Hepatocyte (in vitro differentiated cells): ENCODE measurements around the gene HOATZ. TPM values are rescaled to one million over a fixed set of nuclear protein-coding genes. Genes with fewer than 3 reads are reported as not detected.
A peak's percentile ranks its signal among the peaks of the same experiment; 100 is the strongest.

ENCODE experiments used
- DNase-seq: peaks from one replicate; pipeline ENCODE4 v3.0.0-alpha.2; 2016; ENCODE audit warnings: low spot score
- H2AFZ ChIP-seq: fragments of 200-600 bp; sonication (generic); 2 replicates; pipeline ENCODE4 v1.6.0; 2016; ENCODE audit warnings: antibody characterized with exemption, mild to moderate bottlenecking
- H3K27ac ChIP-seq: fragments of 200-600 bp; sonication (generic); 2 replicates; pipeline ENCODE4 v1.5.1; 2016; ENCODE audit warnings: mild to moderate bottlenecking
- H3K27me3 ChIP-seq: fragments of 200-600 bp; sonication (generic); 2 replicates; pipeline ENCODE4 v1.6.1; 2016
- H3K36me3 ChIP-seq: fragments of 200-600 bp; sonication (generic); replicated peaks from 2 replicates; pipeline ENCODE4 v1.5.1; 2016; ENCODE audit warnings: low read depth; ENCODE audit not compliant: insufficient read depth
- H3K4me1 ChIP-seq: fragments of 200-600 bp; sonication (generic); 2 replicates; pipeline ENCODE4 v1.5.1; 2016; ENCODE audit warnings: mild to moderate bottlenecking, moderate library complexity; ENCODE audit not compliant: insufficient read depth
- H3K4me2 ChIP-seq: fragments of 200-600 bp; sonication (generic); 2 replicates; pipeline ENCODE4 v1.6.0; 2016
- H3K4me3 ChIP-seq: fragments of 200-600 bp; sonication (generic); 2 replicates; pipeline ENCODE4 v1.5.1; 2016; ENCODE audit warnings: mild to moderate bottlenecking
- H3K79me2 ChIP-seq: fragments of 200-600 bp; sonication (generic); 2 replicates; pipeline ENCODE4 v1.6.0; 2017; ENCODE audit warnings: mild to moderate bottlenecking
- H3K9me2 ChIP-seq: fragments of 200-600 bp; sonication (generic); replicated peaks from 2 replicates; pipeline ENCODE4 v1.6.0; 2017; ENCODE audit warnings: mild to moderate bottlenecking; ENCODE audit not compliant: insufficient read depth
- H3K9me3 ChIP-seq: fragments of 200-600 bp; sonication (generic); 2 replicates; pipeline ENCODE4 v1.5.1; 2016; ENCODE audit warnings: low read depth, mild to moderate bottlenecking
- H4K20me1 ChIP-seq: fragments of 200-600 bp; sonication (generic); 2 replicates; pipeline ENCODE4 v1.6.0; 2016; ENCODE audit warnings: mild to moderate bottlenecking; ENCODE audit not compliant: insufficient read depth, poor library complexity, severe bottlenecking
- EZH2 ChIP-seq: fragments of 200-600 bp; sonication (generic); IDR thresholded peaks from 2 replicates; pipeline ENCODE4 v1.6.1; 2016; ENCODE audit warnings: antibody characterized with exemption, mild to moderate bottlenecking, borderline replicate concordance
- EZH2phosphoT487 ChIP-seq: fragments of 200-600 bp; sonication (generic); IDR thresholded peaks from one replicate; pipeline ENCODE4 v1.6.1; 2018; ENCODE audit warnings: antibody characterized with exemption, mild to moderate bottlenecking, low read depth, moderate library complexity; ENCODE audit not compliant: unreplicated experiment, severe bottlenecking
- WGBS: methylation state at CpG from one replicate; pipeline ENCODE4 v1.1.6; 2016; ENCODE audit warnings: low lambda C conversion rate; ENCODE audit errors: missing lambda C conversion rate; 5-methylcytosine and 5-hydroxymethylcytosine counted together
- polyA plus RNA-seq: library from polyadenylated mRNA; unstranded; fragments of >200 nt; fragmentation: Nextera tagmentation; extraction: Ambion mirVana; gene quantifications from 2 replicates; pipeline ENCODE4 v1.2.1, GENCODE V29; 2016
- total RNA-seq: library from RNA; depleted of rRNA; stranded (reverse); fragments of >200 nt; gene quantifications from 2 replicates; pipeline ENCODE4 v1.2.3, GENCODE V29; 2014
- TF ChIP-seq, protein P1 (sequence below): fragments of 200-600 bp; sonication (generic); IDR thresholded peaks from 2 replicates; pipeline ENCODE4 v1.5.1; 2016; ENCODE audit warnings: antibody characterized with exemption, mild to moderate bottlenecking; ENCODE audit not compliant: poor library complexity

HOATZ gene
- total and polyA plus RNA-seq, 2 experiments from 2014 or later = not detected

DNA sequence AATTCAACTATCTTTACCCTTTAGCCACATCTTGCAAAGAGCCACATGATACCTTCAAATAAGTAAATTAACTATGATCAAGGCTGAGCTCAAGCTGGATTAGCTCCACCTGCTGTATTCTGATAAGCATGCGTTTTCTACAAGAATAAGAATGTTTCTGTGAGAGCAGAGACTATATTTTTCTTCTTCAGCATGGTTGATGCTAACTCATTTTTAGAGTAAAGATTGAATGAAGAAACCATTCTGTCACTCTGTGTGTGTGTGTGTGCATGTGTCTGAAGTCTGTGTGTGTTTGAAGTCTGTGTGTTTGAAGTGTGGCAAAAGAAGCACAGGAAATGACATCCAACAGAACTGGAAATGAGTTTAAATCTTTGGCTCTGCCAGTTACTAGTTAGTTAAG lies 14.0 kb downstream of the HOATZ start:
- no peak overlapping the region for H3K27ac ChIP-seq
- H3K4me1 ChIP-seq = no peaks in the 10 kb centered on the region
- H3K4me2 ChIP-seq = no peak overlapping the region
- DNase-seq = no peak
- no peaks in the 10 kb centered on the region for H3K9me3 ChIP-seq
- H4K20me1 ChIP-seq = no peaks in the 10 kb centered on the region
- no peak overlapping the region for H3K4me3 ChIP-seq
- no peak overlapping the region for H2AFZ ChIP-seq
- H3K79me2 ChIP-seq = no peaks in the 10 kb centered on the region
- 26% methylated on average over 1 of the region's 1 CpG for WGBS
- TF ChIP-seq EZH2 = no peak
- TF ChIP-seq EZH2phosphoT487 = no peak
- TF ChIP-seq, protein P1, sequence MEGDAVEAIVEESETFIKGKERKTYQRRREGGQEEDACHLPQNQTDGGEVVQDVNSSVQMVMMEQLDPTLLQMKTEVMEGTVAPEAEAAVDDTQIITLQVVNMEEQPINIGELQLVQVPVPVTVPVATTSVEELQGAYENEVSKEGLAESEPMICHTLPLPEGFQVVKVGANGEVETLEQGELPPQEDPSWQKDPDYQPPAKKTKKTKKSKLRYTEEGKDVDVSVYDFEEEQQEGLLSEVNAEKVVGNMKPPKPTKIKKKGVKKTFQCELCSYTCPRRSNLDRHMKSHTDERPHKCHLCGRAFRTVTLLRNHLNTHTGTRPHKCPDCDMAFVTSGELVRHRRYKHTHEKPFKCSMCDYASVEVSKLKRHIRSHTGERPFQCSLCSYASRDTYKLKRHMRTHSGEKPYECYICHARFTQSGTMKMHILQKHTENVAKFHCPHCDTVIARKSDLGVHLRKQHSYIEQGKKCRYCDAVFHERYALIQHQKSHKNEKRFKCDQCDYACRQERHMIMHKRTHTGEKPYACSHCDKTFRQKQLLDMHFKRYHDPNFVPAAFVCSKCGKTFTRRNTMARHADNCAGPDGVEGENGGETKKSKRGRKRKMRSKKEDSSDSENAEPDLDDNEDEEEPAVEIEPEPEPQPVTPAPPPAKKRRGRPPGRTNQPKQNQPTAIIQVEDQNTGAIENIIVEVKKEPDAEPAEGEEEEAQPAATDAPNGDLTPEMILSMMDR = no peak
- no peaks in the 10 kb centered on the region for H3K36me3 ChIP-seq
- H3K9me2 ChIP-seq = no peaks in the 10 kb centered on the region
- no peaks in the 10 kb centered on the region for H3K27me3 ChIP-seq

- H3K9me2 ChIP-seq = no peaks in the 10 kb centered on the region
Measured at GRCh38 chr11:111530091-111530490, 15.5 kb downstream of the HOATZ start.

DNA sequence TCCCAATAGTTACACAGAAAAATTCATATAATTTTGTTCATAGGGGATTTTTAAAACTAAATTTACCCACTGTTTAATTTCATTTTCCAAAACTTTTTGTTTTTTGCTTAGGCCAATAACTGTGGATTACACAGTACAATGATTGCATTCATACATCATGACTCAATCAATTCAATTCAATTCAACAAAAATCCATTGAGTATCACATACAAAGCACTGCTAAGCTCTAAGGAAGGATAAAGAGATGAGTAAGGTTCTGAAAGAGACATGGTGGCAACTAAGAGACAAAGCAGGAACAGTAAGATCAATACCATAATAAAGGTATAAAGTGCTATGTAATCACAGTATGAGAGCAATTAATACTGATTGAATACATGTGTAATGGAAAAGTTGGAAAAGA lies 16.6 kb downstream of the HOATZ start:
- no peaks in the 10 kb centered on the region for H3K27me3 ChIP-seq
- no peaks in the 10 kb centered on the region for H4K20me1 ChIP-seq
- H3K36me3 ChIP-seq = no peaks in the 10 kb centered on the region
- no peak overlapping the region for H3K4me2 ChIP-seq
- no peak overlapping the region for H2AFZ ChIP-seq
- H3K4me3 ChIP-seq = no peak overlapping the region
- no peaks in the 10 kb centered on the region for H3K4me1 ChIP-seq
- H3K27ac ChIP-seq = no peak overlapping the region
- H3K9me3 ChIP-seq = no peaks in the 10 kb centered on the region
- no peaks in the 10 kb centered on the region for H3K9me2 ChIP-seq
- H3K79me2 ChIP-seq = no peaks in the 10 kb centered on the region
- TF ChIP-seq, protein P1 = no peak
- TF ChIP-seq EZH2 = no peak
- no peak for DNase-seq

More at GRCh38 chr11:111530091-111530490, 15.5 kb downstream of the HOATZ start:
- no peaks in the 10 kb centered on the region for H4K20me1 ChIP-seq
- TF ChIP-seq, protein P1 = no peak
- no peak for DNase-seq
- 55% methylated on average over 3 of the region's 3 CpGs for WGBS
- H3K4me1 ChIP-seq = no peaks in the 10 kb centered on the region
- no peaks in the 10 kb centered on the region for H3K79me2 ChIP-seq
- no peaks in the 10 kb centered on the region for H3K9me3 ChIP-seq
- no peaks in the 10 kb centered on the region for H3K36me3 ChIP-seq
- H2AFZ ChIP-seq = no peak overlapping the region
- no peak overlapping the region for H3K4me3 ChIP-seq
- H3K27ac ChIP-seq = no peak overlapping the region
- H3K27me3 ChIP-seq = no peaks in the 10 kb centered on the region
- no peak overlapping the region for H3K4me2 ChIP-seq

GRCh38 chr11:111531687-111532364 lies 17.2 kb downstream of the HOATZ start:
- TF ChIP-seq, protein P1 = no peak
- TF ChIP-seq EZH2 (no peak), EZH2phosphoT487 (no peak)
- no peaks in the 10 kb centered on the region for H3K4me1 ChIP-seq
- no peaks in the 10 kb centered on the region for H3K9me2 ChIP-seq
- no peaks in the 10 kb centered on the region for H3K27me3 ChIP-seq
- no peak overlapping the region for H2AFZ ChIP-seq
- H3K79me2 ChIP-seq = no peaks in the 10 kb centered on the region
- no peak overlapping the region for H3K4me3 ChIP-seq
- WGBS = 72% methylated on average over 9 of the region's 9 CpGs
- no peaks in the 10 kb centered on the region for H3K9me3 ChIP-seq
- H3K36me3 ChIP-seq = no peaks in the 10 kb centered on the region
- H3K4me2 ChIP-seq = no peak overlapping the region
- H3K27ac ChIP-seq = peak overlapping the region; percentile 36
- peak; percentile 80 for DNase-seq
- no peaks in the 10 kb centered on the region for H4K20me1 ChIP-seq
